Testis (tissue), 3 donors: Measurements from ENCODE around the gene SNX20. TPM values are rescaled to one million over a fixed set of nuclear protein-coding genes. Genes with fewer than 3 reads are reported as not detected.
A peak's percentile ranks its signal among the peaks of the same experiment; 100 is the strongest.

Experiments used
- DNase-seq: peaks from one replicate; pipeline ENCODE4 v3.0.0-alpha.2; 2019
- H3K27ac ChIP-seq, 2 donors: fragments of 200-600 bp; sonication (generic); one replicate each; pipeline ENCODE4 v1.5.1; 2019
- H3K27me3 ChIP-seq: fragments of 200-600 bp; sonication (generic); one replicate; pipeline ENCODE4 v1.5.1; 2019
- H3K36me3 ChIP-seq: fragments of 200-600 bp; sonication (generic); one replicate; pipeline ENCODE4 v1.5.1; 2017; ENCODE audit warnings: low read depth; ENCODE audit errors: missing control alignments
- H3K4me1 ChIP-seq: fragments of 200-600 bp; sonication (generic); one replicate; pipeline ENCODE4 v1.5.1; 2019
- H3K4me3 ChIP-seq, 2 donors: fragments of 200-600 bp; sonication (generic); one replicate each; pipeline ENCODE4 v1.5.1; 2017 to 2019
- H3K9me3 ChIP-seq: fragments of 200-600 bp; sonication (generic); one replicate; pipeline ENCODE4 v1.5.1; 2017
- CTCF ChIP-seq, 3 experiments: fragments of 450-650 bp in 2 of 3; fragments of 200-600 bp in 1 of 3; sonication (generic) in 1 of 3; IDR thresholded peaks; one replicate each; pipeline ENCODE4 v1.5.1; 2016 to 2019; ENCODE audit warnings: antibody characterized with exemption in 3 of 3, mild to moderate bottlenecking in 2 of 3, moderate library complexity in 1 of 3
- POLR2A ChIP-seq: fragments of 450-650 bp; IDR thresholded peaks from one replicate; pipeline ENCODE4 v1.6.1; 2017; ENCODE audit warnings: antibody characterized with exemption, mild to moderate bottlenecking, moderate library complexity
- WGBS, 2 donors: methylation state at CpG; one replicate each; pipeline ENCODE4 v1.1.5; 2018; 5-methylcytosine and 5-hydroxymethylcytosine counted together
- intact Hi-C: fragments of 100-400 bp; cut with DNase I; formaldehyde crosslinking; loops from one replicate; pipeline ENCODE4 v1.15.1; 2023; ENCODE audit warnings: low total_unique reads
- polyA plus RNA-seq: library from polyadenylated mRNA; stranded (reverse); fragments of 350-450 nt; fragmentation: Illumina TruSeq; extraction: RNeasy Lipid Tissue Mini Kit (QIAGEN cat#74804); gene quantifications from one replicate; pipeline ENCODE4 v1.2.3, GENCODE V29; 2014; ENCODE audit warnings: low read depth, low replicate concordance; ENCODE audit not compliant: insufficient read depth
- total RNA-seq, 2 donors: library from RNA; depleted of rRNA; stranded (reverse); fragments of >200 nt; gene quantifications; one replicate each; pipeline ENCODE4 v1.2.3, GENCODE V29; 2016

Gene SNX20
- total and polyA plus RNA-seq, 3 donors from 2014 or later = 0.63 to 2.1 (median 1.8) TPM

GRCh38 chr16:50645563-50646220, 35.4 kb downstream of the SNX20 start:
- H3K9me3 ChIP-seq = no peaks in the 10 kb centered on the region
- H3K36me3 ChIP-seq = no peaks in the 10 kb centered on the region
- intact Hi-C loops = no loop called here
- DNase-seq = no peak
- no peaks in the 10 kb centered on the region for H3K4me1 ChIP-seq
- 73 to 74% methylated on average over 20 of the region's 20 CpGs for WGBS, 2 donors
- H3K27ac ChIP-seq = no peak overlapping the region
- H3K27me3 ChIP-seq = no peaks in the 10 kb centered on the region
- no peak for TF ChIP-seq POLR2A
- no peak for TF ChIP-seq CTCF (IDR thresholded peaks at IDR 0.05)
- H3K4me3 ChIP-seq = no peak overlapping the region

- DNase-seq = peak; percentile 42
Observed at GRCh38 chr16:50644729-50645128, 36.4 kb downstream of the SNX20 start.

GRCh38 chr16:50644245-50644644, 36.9 kb downstream of the SNX20 start:
- H3K36me3 ChIP-seq = no peaks in the 10 kb centered on the region
- WGBS, 2 donors = 86 to 90% methylated on average over 4 to 5 of the region's 5 CpGs

More at GRCh38 chr16:50644729-50645128, 36.4 kb downstream of the SNX20 start:
- H3K27ac ChIP-seq = no peak overlapping the region
- intact Hi-C loops = no loop called here
- H3K36me3 ChIP-seq = no peaks in the 10 kb centered on the region
- no peaks in the 10 kb centered on the region for H3K4me1 ChIP-seq
- no peak overlapping the region for H3K4me3 ChIP-seq
- 49 to 50% methylated on average over 6 of the region's 6 CpGs for WGBS, 2 donors
- no peaks in the 10 kb centered on the region for H3K9me3 ChIP-seq
- TF ChIP-seq CTCF (IDR thresholded peaks at IDR 0.05) (peak in 2 of 3 experiments; percentile 21 to 28), POLR2A (no peak)
- no peaks in the 10 kb centered on the region for H3K27me3 ChIP-seq

GRCh38 chr16:50643192-50643591, 37.9 kb downstream of the SNX20 start:
- no peaks in the 10 kb centered on the region for H3K36me3 ChIP-seq
- no peak for DNase-seq
- H3K4me1 ChIP-seq = no peaks in the 10 kb centered on the region
- H3K4me3 ChIP-seq = no peak overlapping the region
- H3K27me3 ChIP-seq = no peaks in the 10 kb centered on the region
- TF ChIP-seq CTCF (IDR thresholded peaks at IDR 0.05) = no peak
- no peak for TF ChIP-seq POLR2A
- intact Hi-C loops = no loop called here
- 96 to 100% methylated on average over 2 to 4 of the region's 4 CpGs for WGBS, 2 donors
- H3K27ac ChIP-seq = no peak overlapping the region
- H3K9me3 ChIP-seq = no peaks in the 10 kb centered on the region

More at GRCh38 chr16:50644245-50644644, 36.9 kb downstream of the SNX20 start:
- H3K27me3 ChIP-seq = no peaks in the 10 kb centered on the region
- no peak for DNase-seq
- intact Hi-C loops = no loop called here
- H3K4me3 ChIP-seq = no peak overlapping the region
- no peaks in the 10 kb centered on the region for H3K4me1 ChIP-seq
- TF ChIP-seq POLR2A (no peak), CTCF (IDR thresholded peaks at IDR 0.05) (no peak)
- H3K27ac ChIP-seq = no peak overlapping the region
- no peaks in the 10 kb centered on the region for H3K9me3 ChIP-seq

GRCh38 chr16:50642349-50642748, 38.8 kb downstream of the SNX20 start:
- Histone ChIP-seq H3K4me3 (no peak overlapping the region), H3K4me1 (no peaks in the 10 kb centered on the region), H3K9me3 (no peaks in the 10 kb centered on the region), H3K36me3 (no peaks in the 10 kb centered on the region), H3K27ac (no peak overlapping the region), H3K27me3 (no peaks in the 10 kb centered on the region)
- DNase-seq = no peak
- intact Hi-C loops = no loop called here
- 93 to 98% methylated on average over 5 of the region's 5 CpGs for WGBS, 2 donors
- TF ChIP-seq POLR2A = no peak
- no peak for TF ChIP-seq CTCF (IDR thresholded peaks at IDR 0.05)
